HG03064 (cell line): ENCODE measurements around the gene RHBDF1.

Experiments used
- ATAC-seq: cut with Tn5 transposase; IDR thresholded peaks from one replicate; pipeline ENCODE4 v1.9.1; 2021; ENCODE audit warnings: low read depth; ENCODE audit not compliant: unreplicated experiment

Gene RHBDF1

DNA sequence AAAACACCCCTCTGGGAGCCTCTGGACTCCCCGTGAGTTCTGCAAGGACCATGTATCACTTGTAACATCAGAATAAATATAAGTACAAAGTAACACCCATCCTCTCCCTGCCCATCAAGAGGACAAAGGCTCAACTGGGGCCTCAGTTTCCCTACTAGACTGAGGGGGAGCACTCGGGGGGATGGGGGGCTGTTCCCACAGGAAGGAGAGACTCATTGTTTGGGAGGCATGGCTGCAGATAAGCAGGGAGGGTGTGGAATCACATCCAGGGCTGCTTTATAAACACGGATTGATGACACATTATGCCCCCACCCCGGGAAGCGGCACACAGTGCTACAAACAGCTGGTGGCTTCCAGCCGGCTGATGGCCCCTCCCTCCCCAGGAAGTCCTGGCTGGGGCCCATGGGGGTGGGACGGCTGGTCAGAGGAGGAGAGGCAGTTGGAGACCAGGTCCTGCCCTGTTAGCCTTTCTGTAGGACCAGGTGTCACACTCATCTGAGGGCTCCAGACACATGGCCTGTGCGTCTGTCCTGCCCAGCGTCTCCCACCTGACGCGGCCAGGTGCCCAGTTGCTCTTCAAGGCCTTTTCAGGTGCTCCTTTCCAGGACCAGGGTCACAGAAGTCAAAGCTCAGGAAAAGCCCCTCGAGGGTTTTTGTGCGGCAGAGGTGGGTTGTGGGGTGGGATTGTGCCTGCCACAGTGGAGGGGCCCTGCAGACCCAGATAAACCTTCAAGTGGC lies 4.3 kb upstream of the RHBDF1 start:
- ATAC-seq = no peak

DNA sequence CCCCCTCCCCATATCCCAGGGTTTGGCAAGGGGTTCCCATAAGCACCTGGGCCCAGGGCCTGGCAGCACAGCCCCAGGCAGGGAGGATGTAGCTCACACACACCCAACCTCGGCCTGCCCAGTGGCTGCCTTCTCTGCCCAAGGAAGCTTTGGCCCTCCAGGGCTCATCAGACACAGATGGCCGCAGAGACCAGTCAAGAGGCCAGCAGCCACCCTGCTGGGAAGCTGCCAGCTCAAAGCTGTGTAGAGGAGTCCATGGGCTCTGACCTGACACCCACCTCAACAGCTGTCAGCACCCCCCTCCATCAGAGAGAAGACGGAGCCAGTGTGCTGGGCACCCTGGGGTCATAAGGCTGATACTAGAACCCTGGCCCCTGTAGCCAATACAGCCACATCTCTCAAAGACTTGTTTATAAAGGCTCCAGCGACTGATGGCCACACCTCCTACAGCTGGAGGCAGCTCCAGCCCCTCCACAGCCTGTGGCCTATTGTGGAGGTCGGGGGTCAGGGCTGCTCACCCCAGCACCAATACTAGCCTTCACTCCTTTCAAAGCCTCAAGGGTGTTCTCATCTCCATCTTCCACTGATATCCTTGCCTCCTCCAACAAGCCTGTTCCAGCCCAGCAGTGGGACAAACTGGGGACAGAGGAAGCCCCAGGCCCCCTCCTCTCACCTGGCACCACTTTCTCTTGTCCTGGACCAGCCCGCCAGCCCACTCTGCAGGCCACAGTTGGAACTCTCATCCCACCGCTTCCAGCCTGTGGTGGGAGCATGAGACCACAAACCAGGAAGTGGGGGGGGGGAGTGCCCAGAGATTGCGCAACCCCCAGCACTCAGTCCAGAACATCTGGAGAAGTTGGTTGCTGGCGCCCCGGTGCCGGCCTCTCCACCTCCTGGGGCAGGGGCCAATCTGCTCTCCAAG lies 3.4 kb upstream of the RHBDF1 start:
- no peak for ATAC-seq

DNA sequence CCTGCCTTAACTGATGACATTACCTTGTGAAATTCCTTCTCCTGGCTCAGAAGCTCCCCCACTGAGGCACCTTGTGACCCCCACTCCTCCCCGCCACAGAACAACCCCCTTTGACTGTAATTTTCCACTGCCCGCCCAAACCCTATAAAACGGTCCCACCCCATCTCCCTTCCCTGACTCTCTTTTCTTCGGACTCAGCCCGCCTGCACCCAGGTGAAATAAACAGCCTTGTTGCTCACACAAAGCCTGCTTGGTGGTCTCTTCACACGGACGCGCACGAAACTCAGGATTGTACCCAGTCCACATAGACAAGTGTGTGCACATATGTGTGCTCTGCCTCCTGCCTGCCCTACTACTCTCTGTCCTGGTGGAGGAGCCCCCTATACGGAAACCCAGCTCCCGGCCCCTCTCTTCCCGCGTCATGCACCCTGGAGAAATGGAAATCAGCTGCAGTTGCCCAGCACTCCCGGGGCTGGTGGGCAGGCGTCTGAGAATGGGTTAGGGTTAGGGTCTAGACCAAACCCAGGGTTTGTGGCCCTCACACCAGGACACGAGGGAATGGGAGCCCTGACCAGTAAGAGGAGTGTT lies 2.4 kb upstream of the RHBDF1 start:
- no peak for ATAC-seq

DNA sequence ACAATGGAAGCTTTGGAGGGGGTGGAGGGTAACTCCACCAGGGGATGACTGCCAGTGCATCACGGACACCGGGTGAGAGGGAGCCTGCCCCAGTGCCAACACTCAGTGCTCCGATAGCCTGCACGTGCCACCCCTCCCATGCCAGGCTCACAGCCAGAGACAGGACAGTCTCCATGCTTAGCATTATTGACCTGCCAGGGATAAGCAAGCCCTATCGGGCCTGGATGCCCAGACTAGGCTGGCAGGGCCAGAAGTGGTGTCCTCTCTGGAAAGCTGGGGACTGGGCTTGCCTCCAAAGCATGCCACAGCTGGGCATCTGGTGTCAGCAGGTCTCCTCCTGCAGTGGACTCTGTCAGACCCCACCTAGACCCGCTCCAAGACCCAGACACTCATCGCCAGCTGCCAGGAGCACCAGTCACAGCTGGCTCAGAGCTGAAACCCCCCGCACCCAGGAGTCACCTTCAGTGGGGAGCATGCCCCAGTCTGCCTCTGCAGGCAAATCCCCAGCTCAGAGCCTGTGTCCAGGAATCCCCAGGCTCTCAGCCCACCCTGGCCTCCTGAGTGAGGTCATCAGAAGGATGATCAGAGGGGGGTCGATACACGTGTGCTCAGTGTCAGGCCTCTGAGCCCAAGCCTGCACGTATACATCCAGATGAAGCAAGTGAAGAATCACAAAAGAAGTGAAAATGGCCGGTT lies 1.8 kb upstream of the RHBDF1 start:
- ATAC-seq = no peak

DNA sequence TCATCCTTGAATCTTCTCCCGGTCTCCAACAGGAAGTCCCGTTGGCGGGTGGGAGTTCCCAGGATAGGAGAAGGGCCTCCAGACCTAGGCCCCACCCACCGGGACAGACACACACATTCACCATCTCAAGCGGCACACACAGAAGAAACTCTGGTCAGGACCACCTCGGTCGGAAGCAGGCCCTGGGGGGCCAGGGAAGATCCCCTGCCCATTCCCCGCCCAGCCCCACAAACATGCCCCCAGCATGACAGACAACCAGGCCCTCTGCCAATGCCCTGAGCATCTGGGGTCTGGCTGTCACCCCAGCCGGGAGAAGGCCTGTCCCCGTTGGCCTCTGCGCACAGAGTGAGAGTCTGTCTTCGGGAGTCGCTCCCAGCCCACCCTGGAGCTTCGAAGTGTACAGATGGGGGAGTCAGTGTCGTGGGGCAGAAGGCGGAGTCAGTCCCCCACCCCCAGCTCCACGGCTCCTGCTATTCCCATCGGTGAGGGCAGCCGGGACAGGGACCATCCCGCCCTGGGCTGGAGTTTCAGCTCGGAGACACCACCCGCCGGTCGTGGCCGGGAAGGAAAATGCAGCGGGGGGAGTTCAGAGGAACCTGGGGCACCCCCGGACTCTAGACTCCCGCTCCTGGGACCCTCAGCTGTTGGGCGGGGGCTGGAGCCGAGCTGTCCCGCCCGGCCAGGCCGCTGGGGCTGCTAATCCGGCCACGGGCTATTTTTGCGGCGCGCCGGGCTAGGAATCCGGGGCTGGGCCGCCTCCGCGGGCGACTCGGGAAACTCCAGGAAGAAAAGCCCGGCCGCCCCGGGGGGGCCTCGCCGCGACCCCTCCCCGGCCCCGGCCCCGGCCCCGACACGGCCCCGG lies 660 bp downstream of the RHBDF1 start:
- no peak for ATAC-seq

DNA sequence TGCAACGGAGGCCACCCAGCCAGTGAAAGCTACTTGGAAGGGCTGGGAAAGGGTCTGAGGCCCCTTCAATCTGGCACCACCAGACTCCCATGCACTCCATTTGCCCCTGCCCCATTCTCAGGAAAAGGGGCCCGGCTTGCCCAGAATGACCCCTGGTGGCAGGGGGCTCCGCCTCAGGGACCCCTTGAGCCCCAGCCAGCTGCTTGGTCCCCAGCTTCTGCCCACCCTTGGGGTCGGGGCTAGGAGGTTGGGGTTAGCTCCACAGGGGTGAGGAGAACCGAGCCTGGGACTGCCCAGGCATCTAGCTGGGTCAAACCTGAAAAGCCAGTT lies 1.3 kb downstream of the RHBDF1 start:
- no peak for ATAC-seq

DNA sequence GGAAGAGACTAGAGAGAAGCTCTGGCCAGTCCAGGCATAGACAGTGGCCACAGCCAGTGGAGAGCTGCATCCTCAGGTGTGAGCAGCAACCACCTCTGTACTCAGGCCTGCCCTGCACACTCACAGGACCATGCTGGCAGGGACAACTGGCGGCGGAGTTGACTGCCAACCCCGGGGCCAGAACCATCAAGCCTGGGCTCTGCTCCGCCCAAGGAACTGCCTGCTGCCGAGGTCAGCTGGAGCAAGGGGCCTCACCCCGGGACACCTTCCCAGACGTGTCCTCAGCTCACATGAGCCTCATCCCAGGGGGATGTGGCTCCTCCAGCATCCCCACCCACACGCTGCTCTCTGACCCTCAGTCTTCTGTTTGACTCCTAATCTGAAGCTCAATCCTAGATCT lies 3.2 kb downstream of the RHBDF1 start:
- no peak for ATAC-seq

DNA sequence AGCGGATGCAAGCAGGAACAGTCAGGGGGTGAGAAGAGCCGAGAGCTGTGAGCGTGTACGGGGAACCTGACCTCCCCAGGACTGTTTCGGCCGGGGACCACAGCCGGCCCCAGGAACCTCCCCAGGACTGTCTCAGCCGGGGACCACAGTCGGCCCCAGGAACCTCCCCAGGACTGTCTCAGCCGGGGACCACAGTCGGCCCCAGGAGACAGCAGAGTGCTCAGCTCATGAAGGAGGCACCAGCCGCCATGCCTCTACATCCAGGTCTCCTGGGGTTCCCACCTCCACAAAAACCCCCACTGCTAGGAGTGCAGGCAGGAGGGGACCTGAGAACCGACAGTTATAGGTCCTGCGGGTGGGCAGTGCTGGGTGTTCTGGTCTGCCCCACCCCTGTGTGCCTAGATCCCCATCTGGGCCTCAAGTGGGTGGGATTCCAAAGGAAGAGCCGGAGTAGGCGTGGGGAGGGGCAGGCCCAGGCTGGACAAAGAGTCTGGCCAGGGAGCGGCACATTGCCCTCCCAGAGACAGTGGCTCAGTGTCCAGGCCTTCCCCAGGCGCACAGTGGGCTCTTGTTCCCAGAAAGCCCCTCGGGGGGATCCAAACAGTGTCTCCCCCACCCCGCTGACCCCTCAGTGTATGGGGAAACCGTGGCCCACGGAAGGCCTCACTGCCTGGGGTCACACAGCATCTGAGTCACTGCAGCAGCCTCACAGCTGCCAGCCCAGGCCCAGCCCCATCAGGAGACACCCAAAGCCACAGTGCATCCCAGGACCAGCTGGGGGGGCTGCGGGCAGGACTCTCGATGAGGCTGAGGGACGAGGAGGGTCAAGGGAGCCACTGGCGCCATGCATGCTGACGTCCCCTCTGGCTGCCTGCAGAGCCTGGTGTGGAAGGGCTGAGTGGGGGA lies 4.3 kb downstream of the RHBDF1 start:
- no peak for ATAC-seq

DNA sequence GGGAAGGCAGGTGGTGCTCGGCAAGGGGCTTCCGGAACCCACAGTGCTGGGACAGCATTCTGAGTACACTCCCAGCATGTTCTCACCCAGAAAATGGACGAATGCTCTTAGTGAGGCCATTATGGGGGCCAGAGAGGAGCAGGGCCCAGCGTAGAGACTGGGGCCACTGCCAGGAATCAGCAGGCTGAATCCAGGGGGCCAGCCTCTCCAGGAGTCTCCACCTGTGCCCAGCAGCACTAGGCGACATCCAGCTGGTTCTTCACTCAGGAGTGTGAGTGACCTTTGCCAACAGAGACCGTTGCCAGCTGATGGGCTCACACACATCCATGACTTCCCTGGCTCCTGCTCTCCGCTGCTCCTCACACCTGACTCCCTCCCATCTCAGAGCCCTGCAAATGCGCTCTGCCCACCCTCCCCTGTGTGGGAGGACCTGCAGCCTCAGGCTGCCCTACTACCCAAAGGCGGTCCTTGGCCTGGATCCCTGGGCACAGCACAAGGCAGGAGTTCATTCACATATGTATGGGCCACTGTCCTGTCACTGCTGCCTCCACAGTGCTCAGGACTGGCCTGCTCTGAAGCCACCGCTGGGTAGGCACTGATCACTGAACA lies 5.1 kb downstream of the RHBDF1 start:
- ATAC-seq = no peak

DNA sequence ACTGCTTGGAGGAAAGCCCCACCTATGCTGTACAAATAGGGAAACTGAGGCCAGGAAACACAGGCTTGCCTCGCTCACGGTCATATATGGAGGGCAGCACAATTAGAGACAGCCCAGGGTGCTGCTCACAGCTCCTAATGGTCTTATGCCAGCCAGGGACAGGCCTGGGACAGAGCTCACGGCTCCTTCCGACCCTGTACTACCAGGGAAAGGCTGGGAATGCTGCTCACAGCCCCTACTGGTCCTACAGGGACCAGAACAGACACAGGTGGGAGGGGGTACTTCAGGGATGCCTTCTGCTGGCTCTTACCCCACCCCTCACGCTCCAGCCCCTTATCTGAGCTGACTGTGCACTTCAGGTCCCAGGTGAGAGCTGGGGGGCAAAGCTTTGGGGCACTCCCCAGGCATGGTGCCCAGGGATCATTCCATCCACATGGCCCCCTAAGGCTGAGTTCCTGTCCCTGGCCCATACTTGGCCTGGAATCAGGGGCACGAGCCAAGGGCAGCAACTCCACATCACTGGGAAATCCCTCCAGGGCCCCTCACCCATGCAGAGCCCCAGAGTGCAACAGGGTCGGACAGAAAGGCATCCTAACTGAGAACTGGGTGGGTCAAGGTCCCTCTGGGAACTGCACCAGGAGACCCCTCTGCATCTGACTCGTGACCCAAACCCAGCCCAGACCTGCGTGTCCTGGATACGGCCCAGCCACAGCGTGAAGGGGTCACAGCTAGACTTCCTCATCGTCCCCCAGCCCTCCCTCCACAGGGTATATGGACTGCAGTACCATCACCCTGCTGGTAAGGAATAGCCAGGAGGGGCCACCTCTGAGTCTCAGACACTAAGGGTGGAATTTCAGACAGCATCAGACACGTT lies 5.9 kb downstream of the RHBDF1 start:
- no peak for ATAC-seq

DNA sequence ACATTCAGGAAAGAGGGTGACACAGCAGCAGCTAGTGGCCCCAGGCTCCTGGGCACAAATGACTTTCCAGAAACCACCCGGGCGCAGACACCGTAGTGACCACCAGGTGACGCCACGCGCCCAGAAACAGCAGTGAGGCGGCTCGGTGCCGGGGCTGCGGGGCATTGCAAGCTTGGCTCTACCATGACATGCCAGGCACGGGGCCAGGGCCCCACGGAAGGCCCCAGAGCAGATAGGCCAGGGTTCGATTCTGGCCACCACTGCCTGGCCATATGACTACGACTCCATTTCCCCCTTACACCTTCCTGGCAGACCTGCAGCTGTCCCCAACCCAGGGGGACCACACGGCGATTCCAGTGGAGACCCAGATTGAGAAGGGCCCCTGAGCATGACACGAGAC lies 6.7 kb downstream of the RHBDF1 start:
- ATAC-seq = no peak

DNA sequence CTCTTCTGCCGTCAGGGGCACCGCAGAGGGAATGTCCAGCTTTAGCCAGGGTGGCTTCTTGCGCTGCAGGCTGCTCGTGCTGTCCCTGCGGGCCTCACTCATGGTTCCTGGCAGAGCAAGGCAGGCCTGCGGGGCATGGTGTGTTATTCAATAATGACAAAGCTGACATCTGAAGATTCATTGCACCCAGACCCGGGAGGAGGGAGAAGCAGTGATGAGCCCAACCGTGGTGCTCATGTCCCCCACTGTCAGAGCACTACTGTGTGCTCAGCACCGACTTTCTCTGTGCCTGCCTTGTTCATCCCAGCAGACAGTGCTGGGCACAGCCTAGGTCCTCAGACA lies 7.5 kb downstream of the RHBDF1 start:
- no peak for ATAC-seq

DNA sequence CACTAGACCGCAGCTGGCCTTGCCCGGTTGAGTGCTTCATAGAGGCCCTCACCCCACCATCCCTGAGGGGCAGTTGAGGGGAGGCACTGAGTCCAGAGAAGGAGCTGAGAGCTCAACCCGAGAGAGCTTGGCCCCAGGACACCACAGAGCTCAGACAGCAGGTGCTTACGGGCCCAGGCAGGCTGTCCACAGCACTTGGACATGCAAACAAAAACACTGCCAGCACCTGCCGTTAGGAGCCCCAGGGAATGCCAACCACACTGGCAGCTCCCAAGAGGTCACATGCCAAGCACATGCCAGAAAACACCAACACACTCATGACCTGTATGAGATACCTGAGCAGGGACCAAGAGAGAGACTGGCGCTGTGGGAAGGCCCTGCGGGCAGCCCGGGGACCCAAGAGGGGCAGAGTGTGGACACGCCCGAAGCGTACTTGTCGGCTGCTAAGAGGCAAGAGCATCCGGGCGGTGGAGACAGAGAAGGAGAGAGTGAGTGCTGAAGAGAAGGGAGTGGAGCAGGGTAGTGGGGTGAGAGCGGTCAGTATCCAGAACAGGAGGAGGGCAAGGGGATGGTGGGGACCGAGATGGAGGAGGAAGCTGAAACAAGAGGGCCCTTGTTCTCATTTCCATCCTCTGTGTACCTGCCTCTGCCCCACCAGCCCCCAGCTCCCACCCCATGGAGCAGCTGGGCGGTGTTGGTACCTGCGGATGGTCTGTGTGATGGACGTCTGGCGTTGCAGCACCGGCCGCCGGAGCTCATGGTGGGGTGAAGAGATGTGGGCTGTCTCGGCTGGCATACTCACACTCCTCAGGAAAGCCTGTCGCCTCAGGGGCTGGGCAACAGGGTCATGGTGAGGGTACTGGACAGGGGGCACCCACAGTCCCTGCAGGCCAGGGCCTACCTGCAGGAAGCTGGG lies 8.2 kb downstream of the RHBDF1 start:
- no peak for ATAC-seq

DNA sequence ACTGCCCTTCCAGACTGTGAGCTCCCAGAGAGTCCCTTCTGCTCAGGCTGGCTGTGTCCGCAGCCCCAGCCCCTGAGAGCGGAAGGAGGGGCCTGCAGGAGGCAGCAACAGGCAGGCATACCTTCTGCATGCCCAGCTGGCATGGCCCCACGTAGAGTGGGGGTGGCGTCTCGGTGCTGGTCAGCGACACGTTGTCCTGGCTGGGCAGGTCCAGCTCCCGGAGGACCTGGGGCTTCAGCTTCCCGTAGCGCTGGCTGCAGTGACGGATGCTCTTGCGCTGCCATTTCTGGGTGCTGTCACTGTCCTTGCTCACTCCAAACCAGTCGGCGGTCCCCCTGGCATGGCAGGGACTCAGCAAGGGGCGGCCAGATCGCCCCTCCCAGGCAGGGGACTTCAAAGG lies 9.0 kb downstream of the RHBDF1 start:
- no peak for ATAC-seq

DNA sequence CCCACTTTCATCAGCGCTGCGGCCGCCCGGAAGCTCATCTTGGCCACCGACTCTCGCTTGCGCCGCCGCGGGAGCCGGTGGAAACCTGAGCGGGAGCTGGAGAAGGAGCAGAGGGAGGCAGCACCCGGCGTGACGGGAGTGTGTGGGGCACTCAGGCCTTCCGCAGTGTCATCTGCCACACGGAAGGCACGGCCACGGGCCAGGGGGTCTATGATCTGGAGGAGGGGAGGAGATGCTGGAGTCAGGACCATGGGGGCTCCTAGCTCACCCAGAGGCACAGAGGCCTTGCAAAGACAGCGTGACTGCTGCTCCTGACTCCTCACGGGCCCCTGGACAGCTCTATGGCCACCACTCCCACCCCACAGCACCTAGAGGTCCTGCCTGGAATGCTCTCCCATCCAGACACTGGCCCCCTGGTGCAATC lies 9.5 kb downstream of the RHBDF1 start:
- ATAC-seq = no peak

DNA sequence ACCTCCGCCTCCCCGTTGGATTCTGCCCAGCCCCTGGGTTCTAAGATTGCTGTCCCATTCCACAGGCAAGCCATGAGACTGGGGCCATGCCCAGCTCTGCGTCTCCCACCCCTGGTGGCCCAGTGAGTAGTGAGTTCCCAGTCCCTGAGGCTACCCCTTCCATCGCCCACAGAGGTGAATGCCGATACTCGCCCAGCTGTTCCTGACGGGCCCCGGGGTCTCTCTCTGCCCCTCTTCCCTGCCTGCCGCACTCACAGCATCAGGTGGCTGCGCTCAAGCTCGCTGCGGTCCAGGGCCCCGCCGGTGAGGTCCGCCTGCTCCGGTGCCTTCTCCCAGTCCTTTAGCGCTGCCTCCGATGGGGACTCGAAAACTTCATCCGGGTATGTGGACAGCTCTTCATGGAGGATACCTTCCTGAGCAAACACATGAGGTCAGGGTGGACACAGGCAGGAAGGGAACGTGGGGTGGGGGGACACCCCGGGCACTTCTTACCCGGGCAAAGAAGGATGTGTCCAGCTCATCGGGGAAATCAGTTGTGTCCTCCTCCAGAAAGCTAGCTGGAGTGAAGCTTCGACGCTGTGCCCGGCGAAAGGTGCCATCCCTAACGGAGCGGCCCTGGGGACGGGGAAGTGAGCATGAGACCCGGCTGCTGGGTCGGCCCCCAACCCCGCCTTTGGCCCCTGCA lies 10.0 kb downstream of the RHBDF1 start:
- ATAC-seq = no peak
